Upper lobe of left lung (tissue), 6 donors: ENCODE measurements around the gene FRG2B. TPM values are rescaled to one million over a fixed set of nuclear protein-coding genes. Genes with fewer than 3 reads are reported as not detected.
"Not testable (repeated sequence)": the region's sequence is repeated elsewhere in the genome, so short reads cannot be mapped to it uniquely, and the experiment has no call there.

Source experiments
- ATAC-seq, 2 donors: fragments of 200-7000 bp; cut with Tn5 transposase; one replicate each; pipeline ENCODE4 v1.9.1; 2022; ENCODE audit warnings: mild to moderate bottlenecking in 2 of 2, moderate library complexity in 2 of 2; ENCODE audit not compliant: low FRiP score in 2 of 2
- DNase-seq, 2 donors: peaks; one replicate each; pipeline ENCODE4 v3.0.0-alpha.2; 2019 to 2020
- H3K27ac ChIP-seq, 4 donors: fragments of 200-600 bp; sonication (generic); one replicate each; pipeline ENCODE4 v1.5.1; 2016 to 2019
- H3K27me3 ChIP-seq, 4 donors: fragments of 200-600 bp; sonication (generic); one replicate each; pipeline ENCODE4 v1.5.1; 2017 to 2019
- H3K36me3 ChIP-seq, 4 donors: fragments of 200-600 bp; sonication (generic); one replicate each; pipeline ENCODE4 v1.5.1; 2016 to 2019
- H3K4me1 ChIP-seq, 4 donors: fragments of 200-600 bp; sonication (generic); one replicate each; pipeline ENCODE4 v1.5.1; 2018 to 2019
- H3K4me3 ChIP-seq, 4 donors: fragments of 200-600 bp; sonication (generic); one replicate each; pipeline ENCODE4 v1.5.1; 2017 to 2019; ENCODE audit warnings: mild to moderate bottlenecking in 2 of 4, moderate library complexity in 1 of 4
- H3K9me3 ChIP-seq, 4 donors: fragments of 200-600 bp; sonication (generic); one replicate each; pipeline ENCODE4 v1.5.1; 2018 to 2019
- CTCF ChIP-seq, 6 experiments: fragments of 450-650 bp in 4 of 6; fragments of 200-600 bp in 2 of 6; sonication (generic) in 2 of 6; IDR thresholded peaks; one replicate each; pipeline ENCODE4 v1.5.1; 2016 to 2019; ENCODE audit warnings: antibody characterized with exemption in 6 of 6
- WGBS, 2 donors: methylation state at CpG; one replicate each; pipeline ENCODE4 v1.1.5; 2017 to 2018; 5-methylcytosine and 5-hydroxymethylcytosine counted together
- total RNA-seq, 6 donors: library from RNA; depleted of rRNA in 4 of 6; stranded (reverse); fragments of >200 nt in 4 of 6; gene quantifications; one replicate each; pipeline versions ENCODE4 v1.1.0 to v1.2.1, GENCODE V29; 2016 to 2021
- donor health status: DM: no; HTN: no; CAD: no; lungs with moderate emphysema.
- donor health status: DM: no; HTN: yes; CAD: no; lungs with severe emphysema.

FRG2B gene
- total RNA-seq, result not detected

- H3K4me3 ChIP-seq, DNase-seq, H3K4me1 ChIP-seq, H3K27me3 ChIP-seq, H3K27ac ChIP-seq, H3K36me3 ChIP-seq, H3K9me3 ChIP-seq, ATAC-seq: not testable (repeated sequence)
- 79% methylated on average over 3 of the region's 10 CpGs; no CpG with 5 or more reads in 1 of the 2 donors for WGBS, 2 donors
These were observed at the start of gene FRG2B for GRCh38 chr10:133626695-133627094. Gene FRG2B, minus strand, starts transcription at chr10:133626795. Its CDS starts 53 bp downstream, at chr10:133626742.

GRCh38 chr10:133667446-133667845 lies 40.9 kb upstream of the FRG2B start:
- no CpG with 5 or more reads among the region's 40 CpGs for WGBS, 2 donors
- H3K27me3 ChIP-seq, H3K4me1 ChIP-seq, H3K9me3 ChIP-seq, H3K36me3 ChIP-seq, DNase-seq, H3K4me3 ChIP-seq, H3K27ac ChIP-seq: not testable (repeated sequence)
- ATAC-seq, result peak; percentile 87 to 95

GRCh38 chr10:133663544-133664160 lies 37.1 kb upstream of the FRG2B start:
- not testable (repeated sequence) for H3K4me3 ChIP-seq, DNase-seq, H3K4me1 ChIP-seq, H3K36me3 ChIP-seq, ATAC-seq, H3K27me3 ChIP-seq, H3K27ac ChIP-seq, H3K9me3 ChIP-seq
- WGBS, 2 donors, result 39 to 43% methylated on average over 4 of the region's 4 CpGs

- H3K27ac ChIP-seq, H3K4me1 ChIP-seq, H3K36me3 ChIP-seq, H3K27me3 ChIP-seq, DNase-seq, ATAC-seq, H3K4me3 ChIP-seq, H3K9me3 ChIP-seq: not testable (repeated sequence)
- WGBS, 2 donors, result 53 to 71% methylated on average over 1 to 2 of the region's 2 CpGs
These were observed 34.5 kb upstream of the FRG2B start for GRCh38 chr10:133661122-133661521.

GRCh38 chr10:133660516-133660915 lies 33.9 kb upstream of the FRG2B start:
- DNase-seq, H3K9me3 ChIP-seq, H3K27me3 ChIP-seq, H3K4me1 ChIP-seq, H3K4me3 ChIP-seq, H3K36me3 ChIP-seq, H3K27ac ChIP-seq, ATAC-seq: not testable (repeated sequence)
- WGBS, 2 donors, result 58 to 65% methylated on average over 6 of the region's 6 CpGs

GRCh38 chr10:133657276-133657675 lies 30.7 kb upstream of the FRG2B start:
- not testable (repeated sequence) for DNase-seq, H3K9me3 ChIP-seq, H3K27me3 ChIP-seq, H3K36me3 ChIP-seq, H3K27ac ChIP-seq, H3K4me1 ChIP-seq, H3K4me3 ChIP-seq, ATAC-seq
- 70 to 84% methylated on average over 3 of the region's 4 CpGs for WGBS, 2 donors

GRCh38 chr10:133648872-133649455 lies 22.4 kb upstream of the FRG2B start:
- ATAC-seq, H3K4me1 ChIP-seq, H3K4me3 ChIP-seq, H3K27ac ChIP-seq, H3K9me3 ChIP-seq, H3K27me3 ChIP-seq, H3K36me3 ChIP-seq: not testable (repeated sequence)
- 44% methylated on average over 7 of the region's 22 CpGs; no CpG with 5 or more reads in 1 of the 2 donors for WGBS, 2 donors
- peak in 1 of 2 donors; percentile 68 for DNase-seq

GRCh38 chr10:133647075-133647748 lies 20.6 kb upstream of the FRG2B start:
- 4 to 9% methylated on average over 14 of the region's 18 CpGs for WGBS, 2 donors
- not testable (repeated sequence) for H3K4me3 ChIP-seq, H3K27me3 ChIP-seq, H3K36me3 ChIP-seq, H3K4me1 ChIP-seq, H3K9me3 ChIP-seq, H3K27ac ChIP-seq, DNase-seq
- ATAC-seq, result peak in 1 of 2 donors; percentile 63
- TF ChIP-seq CTCF (IDR thresholded peaks at IDR 0.05), result peak in 2 of 6 experiments; percentile 16 to 26

GRCh38 chr10:133637846-133638235 lies 11.2 kb upstream of the FRG2B start:
- not testable (repeated sequence) for H3K4me1 ChIP-seq, ATAC-seq, H3K27me3 ChIP-seq, H3K27ac ChIP-seq, H3K36me3 ChIP-seq, H3K9me3 ChIP-seq
- peak in 1 of 2 donors; percentile 64 for DNase-seq
- H3K4me3 ChIP-seq, result peak overlapping the region in 2 of 4 donors; percentile 23 to 37
- 19% methylated on average over 10 of the region's 30 CpGs; no CpG with 5 or more reads in 1 of the 2 donors for WGBS, 2 donors
